HG02852 (cell line): ENCODE data around the gene CLEC14A.

Experiments used
- ATAC-seq: cut with Tn5 transposase; IDR thresholded peaks from one replicate; pipeline ENCODE4 v1.9.1; 2021; ENCODE audit warnings: mild to moderate bottlenecking, moderate library complexity; ENCODE audit not compliant: unreplicated experiment

CLEC14A gene

GRCh38 chr14:38206689-38207376 is 49.1 kb downstream of the CLEC14A start:
- no peak for ATAC-seq

- ATAC-seq: no peak
These were observed 49.8 kb downstream of the CLEC14A start for GRCh38 chr14:38205949-38206665.

GRCh38 chr14:38205119-38205813 is 50.6 kb downstream of the CLEC14A start:
- ATAC-seq: no peak

GRCh38 chr14:38204719-38205115 is 51.2 kb downstream of the CLEC14A start:
- no peak for ATAC-seq
